Thyroid gland (tissue), 4 donors: ENCODE data around the gene IFIT2. TPM values are rescaled to one million over a fixed set of nuclear protein-coding genes. Genes with fewer than 3 reads are reported as not detected.

Experiments
- DNase-seq, 2 donors: peaks; one replicate each; pipeline ENCODE4 v3.0.0-alpha.2; 2019
- H3K27ac ChIP-seq, 3 donors: fragments of 200-600 bp; sonication (generic); 1 replicate in 2 of 3; 2 replicates in 1 of 3; pipeline ENCODE4 v1.5.1; 2016 to 2019; ENCODE audit warnings: mild to moderate bottlenecking in 1 of 3, moderate library complexity in 1 of 3
- H3K27me3 ChIP-seq: fragments of 200-600 bp; sonication (generic); one replicate; pipeline ENCODE4 v1.5.1; 2019
- H3K36me3 ChIP-seq, 2 donors: fragments of 200-600 bp; sonication (generic); one replicate each; pipeline ENCODE4 v1.5.1; 2016 to 2019
- H3K4me1 ChIP-seq, 2 donors: fragments of 200-600 bp; sonication (generic); one replicate each; pipeline ENCODE4 v1.5.1; 2017 to 2019
- H3K4me3 ChIP-seq, 3 donors: fragments of 200-600 bp; sonication (generic); replicated peaks in 1 of 3; 1 replicate in 2 of 3; 2 replicates in 1 of 3; pipeline ENCODE4 v1.5.1; 2016; ENCODE audit warnings: mild to moderate bottlenecking in 1 of 3
- H3K9me3 ChIP-seq: fragments of 200-600 bp; sonication (generic); one replicate; pipeline ENCODE4 v1.5.1; 2017
- CTCF ChIP-seq, 6 experiments: fragments of 200-600 bp in 3 of 6; fragments of 450-650 bp in 3 of 6; sonication (generic) in 3 of 6; IDR thresholded peaks; one replicate each; pipeline ENCODE4 v1.5.1; 2016 to 2019; ENCODE audit warnings: antibody characterized with exemption in 6 of 6, mild to moderate bottlenecking in 2 of 6, inconsistent platforms in 1 of 6, moderate library complexity in 1 of 6
- POLR2A ChIP-seq, 2 donors: fragments of 450-650 bp; IDR thresholded peaks; one replicate each; pipeline ENCODE4 v1.6.1; 2017; ENCODE audit warnings: antibody characterized with exemption in 2 of 2, mild to moderate bottlenecking in 2 of 2, moderate library complexity in 1 of 2
- WGBS, 2 donors: methylation state at CpG; one replicate each; pipeline ENCODE4 v1.1.5; 2017; 5-methylcytosine and 5-hydroxymethylcytosine counted together
- intact Hi-C: fragments of 100-400 bp; cut with DNase I; formaldehyde crosslinking; loops from one replicate; pipeline ENCODE4 v1.15.1; 2023
- total RNA-seq, 4 donors: library from RNA; depleted of rRNA; stranded (reverse); fragments of >200 nt; gene quantifications; one replicate each; pipeline ENCODE4 v1.2.3, GENCODE V29; 2016

Gene IFIT2
- total RNA-seq, 4 donors from 2014 or later: 3.4 to 5.4 (median 4.6) TPM

GRCh38 chr10:89306434-89307268 is 4.8 kb downstream of the IFIT2 start:
- 90 to 95% methylated on average over 12 to 13 of the region's 13 CpGs for WGBS, 2 donors
- no peaks in the 10 kb centered on the region for H3K9me3 ChIP-seq
- H3K36me3 ChIP-seq: peaks cover 5% of the 10 kb centered on the region in 2 donors
- no peak for DNase-seq
- H3K4me3 ChIP-seq: no peak overlapping the region
- peaks cover 12% of the 10 kb centered on the region in 2 donors for H3K4me1 ChIP-seq
- no peaks in the 10 kb centered on the region for H3K27me3 ChIP-seq
- intact Hi-C loops: no loop called here
- TF ChIP-seq POLR2A (IDR thresholded peaks at IDR 0.05) (no peak), CTCF (IDR thresholded peaks at IDR 0.05) (no peak)
- no peak overlapping the region for H3K27ac ChIP-seq

GRCh38 chr10:89307269-89307577 is 5.4 kb downstream of the IFIT2 start:
- H3K27me3 ChIP-seq: no peaks in the 10 kb centered on the region
- no peak for TF ChIP-seq POLR2A (IDR thresholded peaks at IDR 0.05)
- TF ChIP-seq CTCF (IDR thresholded peaks at IDR 0.05): no peak
- no peaks in the 10 kb centered on the region for H3K9me3 ChIP-seq
- peaks cover 5% of the 10 kb centered on the region in 2 donors for H3K36me3 ChIP-seq
- intact Hi-C loops: no loop called here
- DNase-seq: no peak
- no peak overlapping the region for H3K27ac ChIP-seq
- peaks cover 10 to 11% of the 10 kb centered on the region in 2 donors for H3K4me1 ChIP-seq
- H3K4me3 ChIP-seq: no peak overlapping the region

GRCh38 chr10:89308266-89308665 is 6.4 kb downstream of the IFIT2 start:
- intact Hi-C loops: no loop called here
- TF ChIP-seq POLR2A (IDR thresholded peaks at IDR 0.05): no peak
- TF ChIP-seq CTCF (IDR thresholded peaks at IDR 0.05): no peak
- Histone ChIP-seq H3K4me3 (no peak overlapping the region), H3K27ac (no peak overlapping the region), H3K36me3 (peaks cover 5% of the 10 kb centered on the region in 2 donors), H3K9me3 (no peaks in the 10 kb centered on the region), H3K4me1 (peaks cover 0 to 1% of the 10 kb centered on the region in 2 donors), H3K27me3 (no peaks in the 10 kb centered on the region)
- 95% methylated on average over 6 of the region's 6 CpGs for WGBS, 2 donors
- DNase-seq: no peak

- Histone ChIP-seq H3K4me3 (no peak overlapping the region), H3K36me3 (peaks cover 5% of the 10 kb centered on the region in 2 donors), H3K4me1 (no peaks in the 10 kb centered on the region), H3K9me3 (no peaks in the 10 kb centered on the region), H3K27ac (no peak overlapping the region), H3K27me3 (no peaks in the 10 kb centered on the region)
- no peak for TF ChIP-seq CTCF (IDR thresholded peaks at IDR 0.05)
- TF ChIP-seq POLR2A (IDR thresholded peaks at IDR 0.05): no peak
- 95 to 96% methylated on average over 4 of the region's 4 CpGs for WGBS, 2 donors
- intact Hi-C loops: no loop called here
- no peak for DNase-seq
Measured at GRCh38 chr10:89308736-89309135, 6.9 kb downstream of the IFIT2 start.

- Histone ChIP-seq H3K4me3 (no peak overlapping the region), H3K4me1 (no peaks in the 10 kb centered on the region), H3K36me3 (peaks cover 5% of the 10 kb centered on the region in 2 donors), H3K9me3 (no peaks in the 10 kb centered on the region), H3K27me3 (no peaks in the 10 kb centered on the region), H3K27ac (no peak overlapping the region)
- DNase-seq: no peak
- intact Hi-C loops: no loop called here
- TF ChIP-seq POLR2A (IDR thresholded peaks at IDR 0.05) (no peak), CTCF (IDR thresholded peaks at IDR 0.05) (no peak)
- 83 to 86% methylated on average over 7 of the region's 7 CpGs for WGBS, 2 donors
Measured at GRCh38 chr10:89309156-89310055, 7.6 kb downstream of the IFIT2 start.
